GM19043 (cell line): Measurements from ENCODE around the gene ALS2CL.
"Not testable (repeated sequence)": the region's sequence is repeated elsewhere in the genome, so short reads cannot be mapped to it uniquely, and the experiment has no call there.

Experiments
- ATAC-seq: cut with Tn5 transposase; IDR thresholded peaks from one replicate; pipeline ENCODE4 v1.9.1; 2021; ENCODE audit warnings: low read depth; ENCODE audit not compliant: unreplicated experiment

ALS2CL gene

GRCh38 chr3:46693038-46693891, at the start of gene ALS2CL:
Gene ALS2CL (minus strand): TSS chr3:46693679. CDS start chr3:46689440, 4,239 bp downstream.
- ATAC-seq, result no peak

GRCh38 chr3:46742992-46743585, 49.6 kb upstream of the ALS2CL start:
- no peak for ATAC-seq

- not testable (repeated sequence) for ATAC-seq
Measured at GRCh38 chr3:46739565-46739964, 46.1 kb upstream of the ALS2CL start.

- ATAC-seq, result no peak
Measured at GRCh38 chr3:46737329-46737731, 43.9 kb upstream of the ALS2CL start.

- ATAC-seq, result no peak
Measured at GRCh38 chr3:46736006-46736872, 42.8 kb upstream of the ALS2CL start.

GRCh38 chr3:46734773-46735172, 41.3 kb upstream of the ALS2CL start:
- no peak for ATAC-seq

GRCh38 chr3:46733026-46733800, 39.7 kb upstream of the ALS2CL start:
- ATAC-seq, result no peak

- ATAC-seq, result no peak
Measured at GRCh38 chr3:46731795-46732194, 38.3 kb upstream of the ALS2CL start.

GRCh38 chr3:46730819-46731218, 37.3 kb upstream of the ALS2CL start:
- no peak for ATAC-seq

GRCh38 chr3:46729038-46729437, 35.6 kb upstream of the ALS2CL start:
- ATAC-seq, result no peak

GRCh38 chr3:46725621-46726314, 32.3 kb upstream of the ALS2CL start:
- ATAC-seq, result no peak

GRCh38 chr3:46724424-46724823, 30.9 kb upstream of the ALS2CL start:
- ATAC-seq, result no peak

GRCh38 chr3:46722443-46722842, 29.0 kb upstream of the ALS2CL start:
- no peak for ATAC-seq

GRCh38 chr3:46721009-46721408, 27.5 kb upstream of the ALS2CL start:
- ATAC-seq, result no peak

GRCh38 chr3:46719735-46720271, 26.3 kb upstream of the ALS2CL start:
- no peak for ATAC-seq

GRCh38 chr3:46719044-46719565, 25.6 kb upstream of the ALS2CL start:
- ATAC-seq, result no peak

- ATAC-seq, result no peak
Measured at GRCh38 chr3:46717447-46718231, 24.2 kb upstream of the ALS2CL start, which contains the start of gene PRSS50. Gene PRSS50 (minus strand): TSS chr3:46717869. CDS start chr3:46717824, 45 bp downstream.
